Mucosa of rectum (tissue), 2 donors: ENCODE results near the gene GPR17.
A peak's percentile ranks its signal among the peaks of the same experiment; 100 is the strongest.

Source experiments
- H3K27ac ChIP-seq, 2 donors: one replicate each; pipeline ENCODE4 v1.7.0; 2013; ENCODE audit warnings: inconsistent platforms in 2 of 2, low read depth in 2 of 2, low read length in 2 of 2
- H3K27me3 ChIP-seq, 2 donors: one replicate each; pipeline ENCODE4 v1.7.0; 2013; ENCODE audit warnings: low read length in 2 of 2; ENCODE audit not compliant: control insufficient read depth in 2 of 2, insufficient read depth in 2 of 2
- H3K36me3 ChIP-seq, 2 donors: one replicate each; pipeline ENCODE4 v1.7.0; 2013; ENCODE audit warnings: low read length in 2 of 2; ENCODE audit not compliant: control insufficient read depth in 2 of 2, insufficient read depth in 2 of 2
- H3K4me1 ChIP-seq, 2 donors: one replicate each; pipeline ENCODE4 v1.7.0; 2013; ENCODE audit warnings: low read length in 2 of 2, mild to moderate bottlenecking in 1 of 2; ENCODE audit not compliant: control insufficient read depth in 2 of 2, insufficient read depth in 2 of 2
- H3K4me3 ChIP-seq, 2 donors: one replicate each; pipeline ENCODE4 v1.7.0; 2013; ENCODE audit warnings: low read length in 2 of 2
- H3K9ac ChIP-seq, 2 donors: one replicate each; pipeline ENCODE4 v1.7.0; 2013; ENCODE audit warnings: low read length in 2 of 2, low read depth in 1 of 2, mild to moderate bottlenecking in 1 of 2
- H3K9me3 ChIP-seq, 2 donors: one replicate each; pipeline ENCODE4 v1.7.0; 2013; ENCODE audit warnings: low read length in 2 of 2; ENCODE audit not compliant: control insufficient read depth in 2 of 2
- donor health status: healthy.
- donor health status: Normal muscosa, but diverticular disease.

The GPR17 gene

GRCh38 chr2:127663566-127664064 is 17.7 kb downstream of the GPR17 start:
- no peaks in the 10 kb centered on the region for H3K36me3 ChIP-seq
- peak overlapping the region in 1 of 2 donors; percentile 56 for H3K27ac ChIP-seq
- H3K4me1 ChIP-seq, result peaks cover 3 to 7% of the 10 kb centered on the region in 2 donors
- peaks cover 17 to 19% of the 10 kb centered on the region in 2 donors for H3K27me3 ChIP-seq
- no peaks in the 10 kb centered on the region for H3K9me3 ChIP-seq
- H3K4me3 ChIP-seq, result no peak overlapping the region
- no peak overlapping the region for H3K9ac ChIP-seq

GRCh38 chr2:127664065-127664894 is 18.3 kb downstream of the GPR17 start:
- H3K9me3 ChIP-seq, result no peaks in the 10 kb centered on the region
- H3K36me3 ChIP-seq, result no peaks in the 10 kb centered on the region
- H3K4me3 ChIP-seq, result peak overlapping the region; percentile 11 to 43
- no peak overlapping the region for H3K9ac ChIP-seq
- H3K27me3 ChIP-seq, result peaks cover 17 to 19% of the 10 kb centered on the region in 2 donors
- H3K27ac ChIP-seq, result peak overlapping the region; percentile 21 to 62
- H3K4me1 ChIP-seq, result peaks cover 3 to 7% of the 10 kb centered on the region in 2 donors

GRCh38 chr2:127664895-127665225 is 18.9 kb downstream of the GPR17 start:
- Histone ChIP-seq H3K9ac (no peak overlapping the region), H3K27me3 (peaks cover 17 to 19% of the 10 kb centered on the region in 2 donors), H3K27ac (peak overlapping the region; percentile 21 to 62), H3K9me3 (no peaks in the 10 kb centered on the region), H3K36me3 (no peaks in the 10 kb centered on the region), H3K4me1 (peaks cover 3 to 7% of the 10 kb centered on the region in 2 donors), H3K4me3 (peak overlapping the region in 1 of 2 donors; percentile 43)

GRCh38 chr2:127665267-127665893 is 19.4 kb downstream of the GPR17 start:
- H3K27me3 ChIP-seq, result peaks cover 18 to 19% of the 10 kb centered on the region in 2 donors
- H3K4me3 ChIP-seq, result no peak overlapping the region
- peak overlapping the region in 1 of 2 donors; percentile 62 for H3K27ac ChIP-seq
- H3K9ac ChIP-seq, result no peak overlapping the region
- no peaks in the 10 kb centered on the region for H3K9me3 ChIP-seq
- no peaks in the 10 kb centered on the region for H3K36me3 ChIP-seq
- peaks cover 3 to 7% of the 10 kb centered on the region in 2 donors for H3K4me1 ChIP-seq

- Histone ChIP-seq H3K4me3 (no peak overlapping the region), H3K4me1 (no peaks in the 10 kb centered on the region), H3K27me3 (peaks cover 16 to 41% of the 10 kb centered on the region in 2 donors), H3K36me3 (no peaks in the 10 kb centered on the region), H3K9me3 (no peaks in the 10 kb centered on the region), H3K9ac (no peak overlapping the region), H3K27ac (no peak overlapping the region)
Measured at GRCh38 chr2:127669056-127669455, 23.1 kb downstream of the GPR17 start.

- Histone ChIP-seq H3K4me1 (peaks cover 0 to 6% of the 10 kb centered on the region in 2 donors), H3K36me3 (no peaks in the 10 kb centered on the region), H3K4me3 (no peak overlapping the region), H3K9ac (no peak overlapping the region), H3K27me3 (peaks cover 14 to 40% of the 10 kb centered on the region in 2 donors), H3K27ac (no peak overlapping the region), H3K9me3 (no peaks in the 10 kb centered on the region)
Measured at GRCh38 chr2:127670055-127670956, 24.4 kb downstream of the GPR17 start.

GRCh38 chr2:127670957-127671290 is 25.0 kb downstream of the GPR17 start:
- no peaks in the 10 kb centered on the region for H3K36me3 ChIP-seq
- H3K27ac ChIP-seq, result no peak overlapping the region
- peaks cover 18 to 41% of the 10 kb centered on the region in 2 donors for H3K27me3 ChIP-seq
- peaks cover 0 to 6% of the 10 kb centered on the region in 2 donors for H3K4me1 ChIP-seq
- no peaks in the 10 kb centered on the region for H3K9me3 ChIP-seq
- H3K4me3 ChIP-seq, result no peak overlapping the region
- no peak overlapping the region for H3K9ac ChIP-seq

GRCh38 chr2:127671557-127672302 is 25.8 kb downstream of the GPR17 start:
- Histone ChIP-seq H3K9me3 (no peaks in the 10 kb centered on the region), H3K27ac (peak overlapping the region in 1 of 2 donors; percentile 78), H3K9ac (no peak overlapping the region), H3K4me1 (peaks cover 0 to 6% of the 10 kb centered on the region in 2 donors), H3K4me3 (no peak overlapping the region), H3K27me3 (peaks cover 22 to 40% of the 10 kb centered on the region in 2 donors), H3K36me3 (no peaks in the 10 kb centered on the region)
